K562 (cell line): Measurements from ENCODE around the gene H2BK1. TPM values are rescaled to one million over a fixed set of nuclear protein-coding genes. Genes with fewer than 3 reads are reported as not detected.

Experiments
- ADNP ChIP-seq: fragments of 200-800 bp; sonication (Bioruptor generic); IDR thresholded peaks from 2 replicates; pipeline ENCODE4 v1.6.1; 2016; ENCODE audit warnings: missing genetic modification characterization, missing compliant biosample characterization
- ILF3 ChIP-seq: fragments of 450-650 bp; IDR thresholded peaks from 2 replicates; pipeline ENCODE4 v1.6.1; 2018; ENCODE audit warnings: antibody characterized with exemption, mild to moderate bottlenecking, moderate library complexity, borderline replicate concordance
- NONO ChIP-seq, 2 experiments: fragments of 200-400 bp in 1 of 2; fragments of 450-650 bp in 1 of 2; formaldehyde crosslinking in 1 of 2; IDR thresholded peaks; 2 replicates each; pipeline ENCODE4 v1.6.1; 2017; ENCODE audit warnings: low read depth in 2 of 2, mild to moderate bottlenecking in 2 of 2, moderate library complexity in 2 of 2, low read length in 1 of 2
- PHB2 ChIP-seq: fragments of 450-650 bp; IDR thresholded peaks from 2 replicates; pipeline ENCODE4 v1.6.1; 2017; ENCODE audit warnings: low read depth
- PTRF ChIP-seq: fragments of 450-650 bp; IDR thresholded peaks from 2 replicates; pipeline ENCODE4 v1.6.1; 2016; ENCODE audit warnings: mild to moderate bottlenecking, missing genetic modification characterization, missing compliant biosample characterization
- RNF2 ChIP-seq: sonication (generic); IDR thresholded peaks from 2 replicates; pipeline ENCODE4 v1.6.1; 2016
- TFAM ChIP-seq: fragments of 250-450 bp; sonication (Bioruptor Pico); conservative IDR thresholded peaks from 2 replicates; pipeline ENCODE4 v1.5.0; 2021; ENCODE audit warnings: mild to moderate bottlenecking, moderate library complexity
- ZC3H4 ChIP-seq: sonication (generic); formaldehyde crosslinking; IDR thresholded peaks from 2 replicates; pipeline ENCODE4 v1.9.0; 2021; ENCODE audit warnings: missing genetic modification reagents, borderline replicate concordance
- ZEB2 ChIP-seq: fragments of 450-650 bp; IDR thresholded peaks from 2 replicates; pipeline ENCODE4 v1.6.1; 2016
- ZFPM2 ChIP-seq: fragments of 250-450 bp; sonication (Bioruptor Pico); IDR thresholded peaks from 2 replicates; pipeline ENCODE4 v1.5.1; 2022; ENCODE audit warnings: mild to moderate bottlenecking
- ZNF133 ChIP-seq: fragments of 250-450 bp; sonication (Bioruptor Pico); IDR thresholded peaks from 2 replicates; pipeline ENCODE4 v1.4.0; 2020; ENCODE audit warnings: mild to moderate bottlenecking
- ZNF584 ChIP-seq: fragments of 200-800 bp; sonication (Bioruptor generic); IDR thresholded peaks from 2 replicates; pipeline ENCODE4 v1.6.1; 2016; ENCODE audit warnings: low read depth, mild to moderate bottlenecking, missing genetic modification characterization, missing compliant biosample characterization
- ZNF699 ChIP-seq: fragments of 250-450 bp; sonication (Bioruptor Pico); IDR thresholded peaks from 2 replicates; pipeline ENCODE4 v1.8.0; 2021; ENCODE audit warnings: mild to moderate bottlenecking, moderate library complexity; ENCODE audit not compliant: insufficient replicate concordance
- polyA plus RNA-seq, 8 experiments: library from polyadenylated mRNA; depleted of rRNA in 4 of 8; stranded (reverse) in 5 of 8; unstranded in 3 of 8; fragments of >200 nt; fragmentation: Nextera tagmentation in 2 of 8; fragmentation: Illumina TruSeq in 1 of 8; extraction: Ambion mirVana in 2 of 8; extraction: Trizol in 1 of 8; gene quantifications; 2 replicates each; pipeline versions ENCODE4 v1.2.1 to v1.2.3, GENCODE V29; 2011 to 2014; ENCODE audit warnings: inconsistent platforms in 1 of 8, missing spikeins in 1 of 8
- total RNA-seq, 7 experiments: library from RNA; depleted of rRNA in 6 of 7; stranded (reverse); fragments of >200 nt in 6 of 7; fragmentation: Illumina TruSeq in 2 of 7; extraction: Trizol in 2 of 7; gene quantifications; 2 replicates each; pipeline versions ENCODE4 v1.2.1 to v1.2.3, GENCODE V29; 2011 to 2021; ENCODE audit warnings: low replicate concordance in 1 of 7
- TF ChIP-seq, protein P1 (sequence below), 2 experiments: fragments of 150-350 bp in 1 of 2; IDR thresholded peaks; 2 replicates each; pipeline ENCODE4 v1.6.1; 2012 to 2016; ENCODE audit warnings: low read depth in 2 of 2, low read length in 2 of 2, mild to moderate bottlenecking in 1 of 2, moderate library complexity in 1 of 2
- TF ChIP-seq, protein P2 (sequence below), 2 experiments: fragments of 450-650 bp in 1 of 2; sonication (generic) in 1 of 2; formaldehyde crosslinking; conservative IDR thresholded peaks; 2 replicates each; pipeline versions ENCODE4 v1.4.0 to v1.8.1; 2020 to 2022; ENCODE audit warnings: mild to moderate bottlenecking in 1 of 2, missing genetic modification reagents in 1 of 2
- TF ChIP-seq, protein P3 (sequence below): fragments of 450-650 bp; IDR thresholded peaks from one replicate; pipeline ENCODE4 v1.6.1; 2018; ENCODE audit warnings: mild to moderate bottlenecking, moderate library complexity; ENCODE audit not compliant: partially characterized antibody
- TF ChIP-seq, protein P4 (sequence below), 2 experiments: IDR thresholded peaks; 2 replicates each; pipeline ENCODE4 v1.6.1; 2012; ENCODE audit warnings: improper control_type of control experiment in 2 of 2, low read depth in 2 of 2, low read length in 2 of 2, borderline replicate concordance in 1 of 2
- TF ChIP-seq, protein P5 (sequence below): sonication (generic); formaldehyde crosslinking; IDR thresholded peaks from 2 replicates; pipeline ENCODE4 v1.8.0; 2023; ENCODE audit warnings: mild to moderate bottlenecking, missing genetic modification reagents

The H2BK1 gene
- total and polyA plus RNA-seq, 9 of the 15 experiments (the other 6 are each of a cell fraction or from before 2014, with no cell fraction given): not detected

DNA sequence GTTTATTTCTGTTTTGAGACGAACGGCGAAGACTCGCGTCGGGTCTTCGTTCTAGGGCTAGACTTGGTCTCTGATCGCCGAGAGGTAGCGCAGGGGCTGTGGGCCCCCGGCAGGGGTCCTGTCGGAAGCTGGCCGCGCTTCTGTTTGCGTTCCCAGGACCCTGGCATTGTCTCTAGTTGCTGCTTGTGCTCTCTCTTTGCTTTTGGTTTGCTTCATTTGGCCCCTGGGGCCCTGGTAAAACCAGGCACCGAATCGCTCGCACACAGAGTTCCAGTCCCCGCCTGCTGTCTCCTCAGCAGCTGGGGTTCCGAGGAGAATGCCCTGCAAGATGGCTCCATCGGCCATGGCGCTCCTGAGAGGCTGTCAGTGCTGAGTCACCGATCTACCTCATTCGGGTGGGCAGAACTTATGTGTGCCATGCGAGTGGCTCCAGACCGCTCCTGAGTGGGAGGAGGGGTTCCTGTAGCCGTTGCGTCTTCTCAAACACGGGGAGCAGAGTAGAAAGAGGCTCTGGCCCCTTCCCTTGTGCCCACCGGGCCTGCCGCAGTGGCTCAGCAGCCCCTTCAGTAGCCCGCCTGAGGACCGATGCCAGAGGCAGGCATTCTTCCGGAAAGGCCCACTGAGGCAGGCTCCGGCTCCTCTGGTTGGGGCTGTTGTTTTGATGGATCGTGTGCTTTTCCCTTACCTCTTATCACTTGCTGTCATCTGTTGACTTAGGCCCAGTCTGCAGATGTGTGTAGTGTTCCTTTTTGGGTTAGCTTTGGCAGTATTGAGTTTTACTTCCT, 22.8 kb upstream of the H2BK1 start (continued):
- no peak for TF ChIP-seq TFAM (CRISPR knock-in tag)
- TF ChIP-seq, protein P1, sequence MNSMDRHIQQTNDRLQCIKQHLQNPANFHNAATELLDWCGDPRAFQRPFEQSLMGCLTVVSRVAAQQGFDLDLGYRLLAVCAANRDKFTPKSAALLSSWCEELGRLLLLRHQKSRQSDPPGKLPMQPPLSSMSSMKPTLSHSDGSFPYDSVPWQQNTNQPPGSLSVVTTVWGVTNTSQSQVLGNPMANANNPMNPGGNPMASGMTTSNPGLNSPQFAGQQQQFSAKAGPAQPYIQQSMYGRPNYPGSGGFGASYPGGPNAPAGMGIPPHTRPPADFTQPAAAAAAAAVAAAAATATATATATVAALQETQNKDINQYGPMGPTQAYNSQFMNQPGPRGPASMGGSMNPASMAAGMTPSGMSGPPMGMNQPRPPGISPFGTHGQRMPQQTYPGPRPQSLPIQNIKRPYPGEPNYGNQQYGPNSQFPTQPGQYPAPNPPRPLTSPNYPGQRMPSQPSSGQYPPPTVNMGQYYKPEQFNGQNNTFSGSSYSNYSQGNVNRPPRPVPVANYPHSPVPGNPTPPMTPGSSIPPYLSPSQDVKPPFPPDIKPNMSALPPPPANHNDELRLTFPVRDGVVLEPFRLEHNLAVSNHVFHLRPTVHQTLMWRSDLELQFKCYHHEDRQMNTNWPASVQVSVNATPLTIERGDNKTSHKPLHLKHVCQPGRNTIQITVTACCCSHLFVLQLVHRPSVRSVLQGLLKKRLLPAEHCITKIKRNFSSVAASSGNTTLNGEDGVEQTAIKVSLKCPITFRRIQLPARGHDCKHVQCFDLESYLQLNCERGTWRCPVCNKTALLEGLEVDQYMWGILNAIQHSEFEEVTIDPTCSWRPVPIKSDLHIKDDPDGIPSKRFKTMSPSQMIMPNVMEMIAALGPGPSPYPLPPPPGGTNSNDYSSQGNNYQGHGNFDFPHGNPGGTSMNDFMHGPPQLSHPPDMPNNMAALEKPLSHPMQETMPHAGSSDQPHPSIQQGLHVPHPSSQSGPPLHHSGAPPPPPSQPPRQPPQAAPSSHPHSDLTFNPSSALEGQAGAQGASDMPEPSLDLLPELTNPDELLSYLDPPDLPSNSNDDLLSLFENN (IDR thresholded peaks at IDR 0.05; ENCODE audit: low read depth in 2 of 2, low read length in 2 of 2): no peak
- TF ChIP-seq ADNP: no peak
- TF ChIP-seq, protein P2, sequence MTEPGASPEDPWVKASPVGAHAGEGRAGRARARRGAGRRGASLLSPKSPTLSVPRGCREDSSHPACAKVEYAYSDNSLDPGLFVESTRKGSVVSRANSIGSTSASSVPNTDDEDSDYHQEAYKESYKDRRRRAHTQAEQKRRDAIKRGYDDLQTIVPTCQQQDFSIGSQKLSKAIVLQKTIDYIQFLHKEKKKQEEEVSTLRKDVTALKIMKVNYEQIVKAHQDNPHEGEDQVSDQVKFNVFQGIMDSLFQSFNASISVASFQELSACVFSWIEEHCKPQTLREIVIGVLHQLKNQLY (CRISPR knock-in tag; conservative IDR thresholded peaks at IDR 0.05): 0 out of 4 replicates have a peak, but pooled peaks of 1 of the 2 experiments have one; percentile 15
- TF ChIP-seq NONO (IDR thresholded peaks at IDR 0.05; ENCODE audit: low read depth in 2 of 2, low read length in 1 of 2): no peak
- TF ChIP-seq ZFPM2 (CRISPR knock-in tag): no peak
- no peak for TF ChIP-seq ZNF133 (CRISPR knock-in tag)
- TF ChIP-seq ILF3: no peak
- TF ChIP-seq PTRF (tag): no peak
- TF ChIP-seq RNF2: no peak
- TF ChIP-seq, protein P3, sequence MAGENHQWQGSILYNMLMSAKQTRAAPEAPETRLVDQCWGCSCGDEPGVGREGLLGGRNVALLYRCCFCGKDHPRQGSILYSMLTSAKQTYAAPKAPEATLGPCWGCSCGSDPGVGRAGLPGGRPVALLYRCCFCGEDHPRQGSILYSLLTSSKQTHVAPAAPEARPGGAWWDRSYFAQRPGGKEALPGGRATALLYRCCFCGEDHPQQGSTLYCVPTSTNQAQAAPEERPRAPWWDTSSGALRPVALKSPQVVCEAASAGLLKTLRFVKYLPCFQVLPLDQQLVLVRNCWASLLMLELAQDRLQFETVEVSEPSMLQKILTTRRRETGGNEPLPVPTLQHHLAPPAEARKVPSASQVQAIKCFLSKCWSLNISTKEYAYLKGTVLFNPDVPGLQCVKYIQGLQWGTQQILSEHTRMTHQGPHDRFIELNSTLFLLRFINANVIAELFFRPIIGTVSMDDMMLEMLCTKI: no peak
- no peak for TF ChIP-seq ZNF699 (CRISPR knock-in tag)
- no peak for TF ChIP-seq ZEB2
- TF ChIP-seq, protein P4, sequence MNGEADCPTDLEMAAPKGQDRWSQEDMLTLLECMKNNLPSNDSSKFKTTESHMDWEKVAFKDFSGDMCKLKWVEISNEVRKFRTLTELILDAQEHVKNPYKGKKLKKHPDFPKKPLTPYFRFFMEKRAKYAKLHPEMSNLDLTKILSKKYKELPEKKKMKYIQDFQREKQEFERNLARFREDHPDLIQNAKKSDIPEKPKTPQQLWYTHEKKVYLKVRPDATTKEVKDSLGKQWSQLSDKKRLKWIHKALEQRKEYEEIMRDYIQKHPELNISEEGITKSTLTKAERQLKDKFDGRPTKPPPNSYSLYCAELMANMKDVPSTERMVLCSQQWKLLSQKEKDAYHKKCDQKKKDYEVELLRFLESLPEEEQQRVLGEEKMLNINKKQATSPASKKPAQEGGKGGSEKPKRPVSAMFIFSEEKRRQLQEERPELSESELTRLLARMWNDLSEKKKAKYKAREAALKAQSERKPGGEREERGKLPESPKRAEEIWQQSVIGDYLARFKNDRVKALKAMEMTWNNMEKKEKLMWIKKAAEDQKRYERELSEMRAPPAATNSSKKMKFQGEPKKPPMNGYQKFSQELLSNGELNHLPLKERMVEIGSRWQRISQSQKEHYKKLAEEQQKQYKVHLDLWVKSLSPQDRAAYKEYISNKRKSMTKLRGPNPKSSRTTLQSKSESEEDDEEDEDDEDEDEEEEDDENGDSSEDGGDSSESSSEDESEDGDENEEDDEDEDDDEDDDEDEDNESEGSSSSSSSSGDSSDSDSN (IDR thresholded peaks at IDR 0.05; ENCODE audit: borderline replicate concordance in 1 of 2, low read depth in 2 of 2, low read length in 2 of 2): no peak
- TF ChIP-seq ZNF584: no peak
- TF ChIP-seq PHB2: no peak
- peak; percentile 55; the same call in 1 of the 2 replicates for TF ChIP-seq ZC3H4 (CRISPR knock-in tag)
- TF ChIP-seq, protein P5, sequence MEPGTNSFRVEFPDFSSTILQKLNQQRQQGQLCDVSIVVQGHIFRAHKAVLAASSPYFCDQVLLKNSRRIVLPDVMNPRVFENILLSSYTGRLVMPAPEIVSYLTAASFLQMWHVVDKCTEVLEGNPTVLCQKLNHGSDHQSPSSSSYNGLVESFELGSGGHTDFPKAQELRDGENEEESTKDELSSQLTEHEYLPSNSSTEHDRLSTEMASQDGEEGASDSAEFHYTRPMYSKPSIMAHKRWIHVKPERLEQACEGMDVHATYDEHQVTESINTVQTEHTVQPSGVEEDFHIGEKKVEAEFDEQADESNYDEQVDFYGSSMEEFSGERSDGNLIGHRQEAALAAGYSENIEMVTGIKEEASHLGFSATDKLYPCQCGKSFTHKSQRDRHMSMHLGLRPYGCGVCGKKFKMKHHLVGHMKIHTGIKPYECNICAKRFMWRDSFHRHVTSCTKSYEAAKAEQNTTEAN (CRISPR knock-in tag): no peak
